Neuron (in vitro differentiated cells): ENCODE results near the gene MAPKAP1.
A peak's percentile ranks its signal among the peaks of the same experiment; 100 is the strongest.

Experiments
- H2AFZ ChIP-seq: one replicate; pipeline ENCODE4 v1.6.1; 2013; ENCODE audit warnings: low read depth, mild to moderate bottlenecking, inconsistent platforms, low read length, moderate library complexity
- H3K27me3 ChIP-seq: one replicate; pipeline ENCODE4 v1.6.1; 2013; ENCODE audit warnings: low read length; ENCODE audit not compliant: insufficient read depth
- H3K36me3 ChIP-seq: one replicate; pipeline ENCODE4 v1.6.1; 2013; ENCODE audit warnings: low read length; ENCODE audit not compliant: insufficient read depth
- H3K4me1 ChIP-seq: one replicate; pipeline ENCODE4 v1.6.1; 2013; ENCODE audit warnings: low read length; ENCODE audit not compliant: insufficient read depth
- H3K4me3 ChIP-seq: 2 replicates; pipeline ENCODE4 v1.5.1; 2013; ENCODE audit warnings: mild to moderate bottlenecking, low read length, moderate library complexity
- H3K9me3 ChIP-seq: one replicate; pipeline ENCODE4 v1.6.1; 2013; ENCODE audit warnings: low read length

The MAPKAP1 gene

DNA sequence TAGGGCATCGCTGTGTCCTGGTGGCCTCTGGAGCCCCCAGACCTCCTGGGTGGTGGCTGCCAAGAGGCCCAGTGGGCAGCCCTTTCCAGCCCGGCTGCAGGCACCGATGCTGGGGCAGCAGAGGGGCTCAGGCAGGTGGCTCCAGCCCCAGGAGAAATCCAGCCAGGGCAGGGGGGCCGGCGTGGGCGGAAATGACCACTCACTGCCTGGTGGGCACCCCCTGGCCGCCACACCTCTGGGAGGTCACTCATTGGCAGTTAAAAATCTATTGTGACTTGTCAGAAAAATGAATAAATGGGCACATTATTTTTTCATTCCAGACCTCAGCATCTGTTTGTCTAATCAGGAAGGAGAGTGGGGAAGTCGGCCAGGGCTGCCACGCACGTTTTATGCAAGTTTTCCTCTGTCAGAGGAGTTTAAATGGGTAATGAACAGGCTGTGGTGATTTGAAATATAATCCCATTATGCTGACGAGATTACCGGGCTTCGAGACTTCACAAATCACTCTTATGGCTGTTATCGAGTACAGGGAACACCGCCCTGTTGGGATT is 273.5 kb downstream of the MAPKAP1 start:
- Histone ChIP-seq H3K4me1 (peaks cover 3% of the 10 kb centered on the region), H3K36me3 (peaks cover 4% of the 10 kb centered on the region), H3K27me3 (no peaks in the 10 kb centered on the region), H2AFZ (no peak overlapping the region), H3K4me3 (no peak overlapping the region), H3K9me3 (no peaks in the 10 kb centered on the region)

DNA sequence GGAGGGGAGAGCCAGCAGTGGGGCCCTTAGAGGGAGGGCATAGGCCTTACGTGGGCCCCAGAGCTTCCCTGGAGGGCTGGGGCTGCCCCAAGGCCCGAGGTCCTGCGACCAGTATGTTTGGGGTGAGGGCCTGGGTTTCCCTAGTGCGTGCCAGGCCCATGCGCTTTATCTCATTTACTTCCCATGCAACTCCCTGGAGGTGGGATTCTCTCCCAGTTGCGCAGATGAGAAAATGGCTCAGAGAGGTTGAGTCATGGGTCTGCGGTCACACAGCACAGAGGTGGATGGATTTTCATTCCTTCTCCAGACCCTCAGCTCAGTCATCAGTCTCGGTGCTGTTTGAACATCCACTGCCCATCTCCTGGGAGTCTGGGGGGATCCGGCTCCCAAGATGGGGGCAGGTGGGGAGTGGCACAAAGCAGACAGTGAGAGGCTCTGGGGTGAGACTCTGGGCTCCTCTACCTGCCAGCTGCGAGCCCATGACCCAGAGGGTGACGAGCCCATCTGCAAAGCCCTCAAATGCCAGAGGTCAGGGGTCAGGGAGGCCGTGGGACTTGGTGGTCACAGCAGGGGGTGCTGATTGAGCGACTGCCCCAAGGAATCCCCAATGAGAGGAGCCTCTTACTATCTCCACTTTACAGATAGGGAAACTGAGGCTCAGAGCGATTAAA is 274.2 kb downstream of the MAPKAP1 start:
- no peak overlapping the region for H3K4me3 ChIP-seq
- H3K4me1 ChIP-seq, result peaks cover 2% of the 10 kb centered on the region
- no peaks in the 10 kb centered on the region for H3K9me3 ChIP-seq
- H3K36me3 ChIP-seq, result peaks cover 4% of the 10 kb centered on the region
- H3K27me3 ChIP-seq, result no peaks in the 10 kb centered on the region
- no peak overlapping the region for H2AFZ ChIP-seq

GRCh38 chr9:125431741-125432271 is 275.2 kb downstream of the MAPKAP1 start:
- no peak overlapping the region for H3K4me3 ChIP-seq
- H3K9me3 ChIP-seq, result no peaks in the 10 kb centered on the region
- H3K36me3 ChIP-seq, result peaks cover under 1% of the 10 kb centered on the region
- no peak overlapping the region for H2AFZ ChIP-seq
- no peaks in the 10 kb centered on the region for H3K27me3 ChIP-seq
- no peaks in the 10 kb centered on the region for H3K4me1 ChIP-seq

GRCh38 chr9:125431012-125431305 is 276.0 kb downstream of the MAPKAP1 start:
- Histone ChIP-seq H3K36me3 (no peaks in the 10 kb centered on the region), H3K9me3 (no peaks in the 10 kb centered on the region), H3K27me3 (no peaks in the 10 kb centered on the region), H2AFZ (no peak overlapping the region), H3K4me3 (no peak overlapping the region), H3K4me1 (no peaks in the 10 kb centered on the region)

- no peaks in the 10 kb centered on the region for H3K9me3 ChIP-seq
- H3K4me3 ChIP-seq, result no peak overlapping the region
- H3K4me1 ChIP-seq, result no peaks in the 10 kb centered on the region
- H2AFZ ChIP-seq, result no peak overlapping the region
- no peaks in the 10 kb centered on the region for H3K36me3 ChIP-seq
- no peaks in the 10 kb centered on the region for H3K27me3 ChIP-seq
Measured at GRCh38 chr9:125430161-125431011, 276.6 kb downstream of the MAPKAP1 start.

GRCh38 chr9:125429476-125430160 is 277.4 kb downstream of the MAPKAP1 start:
- H3K9me3 ChIP-seq, result no peaks in the 10 kb centered on the region
- no peaks in the 10 kb centered on the region for H3K4me1 ChIP-seq
- no peak overlapping the region for H3K4me3 ChIP-seq
- no peaks in the 10 kb centered on the region for H3K27me3 ChIP-seq
- H3K36me3 ChIP-seq, result no peaks in the 10 kb centered on the region
- H2AFZ ChIP-seq, result no peak overlapping the region

- H3K36me3 ChIP-seq, result no peaks in the 10 kb centered on the region
- no peak overlapping the region for H2AFZ ChIP-seq
- H3K4me3 ChIP-seq, result no peak overlapping the region
- no peaks in the 10 kb centered on the region for H3K4me1 ChIP-seq
- H3K9me3 ChIP-seq, result no peaks in the 10 kb centered on the region
- H3K27me3 ChIP-seq, result no peaks in the 10 kb centered on the region
Measured at GRCh38 chr9:125428902-125429467, 278.0 kb downstream of the MAPKAP1 start.

GRCh38 chr9:125428060-125428901 is 278.7 kb downstream of the MAPKAP1 start:
- Histone ChIP-seq H3K36me3 (no peaks in the 10 kb centered on the region), H3K4me3 (no peak overlapping the region), H3K4me1 (no peaks in the 10 kb centered on the region), H3K9me3 (no peaks in the 10 kb centered on the region), H2AFZ (no peak overlapping the region), H3K27me3 (no peaks in the 10 kb centered on the region)

DNA sequence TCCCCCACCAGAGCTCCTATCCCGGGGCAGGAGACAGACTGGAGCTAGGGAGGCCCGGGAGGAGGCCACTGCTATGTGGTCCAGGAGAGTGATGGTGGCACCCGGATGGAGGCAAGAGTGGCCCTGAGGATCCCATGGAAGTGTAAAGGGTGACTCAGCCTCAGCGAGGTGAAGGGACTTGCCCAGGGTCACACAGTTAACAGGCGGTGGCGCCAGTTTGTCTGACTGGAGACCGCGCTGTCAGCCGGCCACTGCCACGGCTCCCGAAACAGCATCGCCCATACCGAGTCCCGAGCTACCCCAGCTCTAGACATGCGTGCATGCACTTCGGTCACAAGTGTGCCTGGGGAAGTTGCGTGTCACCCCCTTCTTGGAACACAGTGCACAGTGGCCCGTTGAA is 279.5 kb downstream of the MAPKAP1 start:
- Histone ChIP-seq H3K36me3 (no peaks in the 10 kb centered on the region), H2AFZ (no peak overlapping the region), H3K4me1 (no peaks in the 10 kb centered on the region), H3K27me3 (no peaks in the 10 kb centered on the region), H3K4me3 (no peak overlapping the region), H3K9me3 (no peaks in the 10 kb centered on the region)

DNA sequence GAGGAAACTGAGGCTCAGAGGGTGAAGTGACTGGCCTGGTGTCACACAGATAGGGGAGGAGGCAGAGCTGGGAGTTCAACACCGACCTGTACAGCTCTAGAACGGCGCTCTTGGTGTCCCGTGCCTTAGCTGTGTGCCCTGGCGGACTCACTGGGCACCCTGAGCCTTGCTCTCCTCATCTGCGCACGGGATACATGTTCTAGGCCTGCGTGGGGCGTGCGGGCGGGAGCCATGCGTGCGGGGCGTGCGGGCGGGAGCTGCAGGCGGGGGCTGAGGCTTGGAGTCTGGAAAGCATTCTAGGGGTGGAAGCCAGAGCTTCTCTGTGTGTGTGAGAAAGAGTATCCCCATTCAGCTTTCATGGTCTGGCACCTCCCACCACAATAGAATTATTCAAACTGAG is 280.1 kb downstream of the MAPKAP1 start:
- no peaks in the 10 kb centered on the region for H3K4me1 ChIP-seq
- no peak overlapping the region for H3K4me3 ChIP-seq
- H3K36me3 ChIP-seq, result no peaks in the 10 kb centered on the region
- no peaks in the 10 kb centered on the region for H3K27me3 ChIP-seq
- H2AFZ ChIP-seq, result no peak overlapping the region
- H3K9me3 ChIP-seq, result no peaks in the 10 kb centered on the region

DNA sequence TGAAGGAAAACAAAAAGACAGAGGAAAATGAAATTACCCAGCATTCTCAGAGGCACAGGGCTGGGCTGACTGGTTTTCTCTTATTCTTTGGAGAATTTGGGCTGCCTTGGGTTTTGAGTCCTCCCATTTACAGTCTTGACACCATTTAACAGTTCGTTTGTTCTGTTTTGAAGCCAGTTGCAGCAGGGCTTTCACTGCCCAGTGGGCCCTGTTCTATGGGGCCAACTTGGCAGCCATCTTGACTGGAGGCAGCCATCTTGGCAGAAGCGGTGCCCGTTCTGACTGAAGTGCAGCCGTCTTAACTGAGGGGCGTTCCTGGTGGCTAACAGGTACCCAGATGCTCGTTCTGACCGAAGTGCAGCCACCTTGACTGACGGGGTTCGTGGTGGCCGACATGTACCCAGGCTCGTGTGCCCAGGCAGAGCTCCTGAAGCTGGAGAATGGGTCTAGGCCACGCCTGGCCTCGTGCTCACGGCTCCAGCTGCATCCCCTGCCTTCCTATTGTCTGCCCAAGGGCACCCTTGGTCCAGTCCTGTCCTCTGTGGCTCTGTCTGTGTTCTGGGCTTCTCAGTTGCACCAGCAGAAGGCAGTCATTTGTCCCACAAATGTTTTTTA is 281.0 kb downstream of the MAPKAP1 start:
- Histone ChIP-seq H3K27me3 (no peaks in the 10 kb centered on the region), H3K4me1 (no peaks in the 10 kb centered on the region), H3K36me3 (no peaks in the 10 kb centered on the region), H3K9me3 (no peaks in the 10 kb centered on the region), H3K4me3 (no peak overlapping the region), H2AFZ (peak overlapping the region; percentile 2)
